ENCODE data around the gene PON2. TPM values are rescaled to one million over a fixed set of nuclear protein-coding genes. Genes with fewer than 3 reads are reported as not detected.

The PON2 gene
- total and polyA plus RNA-seq, 2 donors (not counting 1 experiment from before 2014, with no cell fraction given): 7.5 to 8.3 TPM

GRCh38 chr7:95397381-95397780 is 37.4 kb downstream of the PON2 start:
- H3K4me3 ChIP-seq (ENCODE audit: control extremely low read depth in 1 of 5, extremely low read depth in 1 of 5, insufficient read depth in 1 of 5, low read depth in 2 of 5, low read length in 4 of 5): no peak overlapping the region
- H3K27me3 ChIP-seq (replicated peaks in 1 of 4; ENCODE audit: control extremely low read depth in 1 of 4, control insufficient read depth in 3 of 4, insufficient read depth in 4 of 4, low read length in 3 of 4): peaks cover 0 to 21% (median 12%) of the 10 kb centered on the region in 4 experiments
- H3K79me2 ChIP-seq (ENCODE audit: control insufficient read depth, insufficient read depth, low read length): no peaks in the 10 kb centered on the region
- H3K9me3 ChIP-seq (ENCODE audit: control extremely low read depth in 1 of 3, control insufficient read depth in 2 of 3, insufficient read depth in 1 of 3, low read length in 2 of 3): no peaks in the 10 kb centered on the region
- H3K4me1 ChIP-seq (ENCODE audit: control insufficient read depth in 2 of 2, insufficient read depth in 2 of 2, low read length in 2 of 2): peaks cover 6 to 8% of the 10 kb centered on the region in 2 donors
- H4K20me1 ChIP-seq (ENCODE audit: control insufficient read depth, insufficient read depth, low read length, poor library complexity, severe bottlenecking): no peaks in the 10 kb centered on the region
- Mint-ChIP-seq H3K4me3 (peak overlapping the region; percentile 8), H3K27ac (no peak overlapping the region), H3K4me1 (no peaks in the 10 kb centered on the region), H3K9me3 (ENCODE audit: insufficient read depth) (no peaks in the 10 kb centered on the region), H3K27me3 (peaks cover 39% of the 10 kb centered on the region)
- TF ChIP-seq EZH2 (IDR thresholded peaks at IDR 0.05; ENCODE audit: borderline replicate concordance, insufficient read depth, low read depth, low read length, poor library complexity, severe bottlenecking) (no peak), CTCF (IDR thresholded peaks at IDR 0.05) (no peak)
- intact Hi-C loops (cut with micrococcal nuclease): no loop called here
- no peak overlapping the region for H3K27ac ChIP-seq (ENCODE audit: low read length in 2 of 2)
- ATAC-seq (ENCODE audit: low read depth) (no peak), DNase-seq (no peak)
- WGBS (ENCODE audit: insufficient coverage): 75% methylated on average over 2 of the region's 3 CpGs
- H2AFZ ChIP-seq (ENCODE audit: insufficient read depth, low read depth, low read length, poor library complexity, severe bottlenecking): no peak overlapping the region
- no peak overlapping the region for H3K9ac ChIP-seq (ENCODE audit: low read length)
- CTCF ChIA-PET: interaction anchor here (2.2 kb wide), 1 partner anchor 79 kb away, joined by 17 read pairs; no protein-coding TSS in a partner anchor
- no peak overlapping the region for H3K4me2 ChIP-seq (replicated peaks; ENCODE audit: low read depth, low read length, poor library complexity, severe bottlenecking)
- POLR2A ChIA-PET: no interaction called here
- H3K36me3 ChIP-seq (replicated peaks in 1 of 2; ENCODE audit: control extremely low read depth in 1 of 2, control insufficient read depth in 1 of 2, extremely low read depth in 1 of 2, insufficient read depth in 2 of 2, low read length in 1 of 2): no peaks in the 10 kb centered on the region

- POLR2A ChIA-PET: no interaction called here
- Histone ChIP-seq H2AFZ (ENCODE audit: insufficient read depth, low read depth, low read length, poor library complexity, severe bottlenecking) (peak within 1 kb of the TSS; percentile 68), H3K9me3 (ENCODE audit: control extremely low read depth in 1 of 3, control insufficient read depth in 2 of 3, insufficient read depth in 1 of 3, low read length in 2 of 3) (no peaks in the 10 kb centered on the region), H3K4me3 (ENCODE audit: control extremely low read depth in 1 of 5, extremely low read depth in 1 of 5, insufficient read depth in 1 of 5, low read depth in 2 of 5, low read length in 4 of 5) (peak within 1 kb of the TSS in 4 of 5 experiments; percentile 21 to 51 (median 46)), H3K27me3 (replicated peaks in 1 of 4; ENCODE audit: control extremely low read depth in 1 of 4, control insufficient read depth in 3 of 4, insufficient read depth in 4 of 4, low read length in 3 of 4) (peaks cover 0 to 21% (median 12%) of the 10 kb centered on the region in 4 experiments), H3K27ac (ENCODE audit: low read length in 2 of 2) (no peak within 1 kb of the TSS), H3K4me1 (ENCODE audit: control insufficient read depth in 2 of 2, insufficient read depth in 2 of 2, low read length in 2 of 2) (peaks cover 6 to 8% of the 10 kb centered on the region in 2 donors), H3K9ac (ENCODE audit: low read length) (peak within 1 kb of the TSS; percentile 41), H3K4me2 (replicated peaks; ENCODE audit: low read depth, low read length, poor library complexity, severe bottlenecking) (peak within 1 kb of the TSS; percentile 67), H3K79me2 (ENCODE audit: control insufficient read depth, insufficient read depth, low read length) (no peaks in the 10 kb centered on the region), H3K36me3 (replicated peaks in 1 of 2; ENCODE audit: control extremely low read depth in 1 of 2, control insufficient read depth in 1 of 2, extremely low read depth in 1 of 2, insufficient read depth in 2 of 2, low read length in 1 of 2) (no peaks in the 10 kb centered on the region), H4K20me1 (ENCODE audit: control insufficient read depth, insufficient read depth, low read length, poor library complexity, severe bottlenecking) (no peaks in the 10 kb centered on the region)
- peak; percentile 54 for ATAC-seq (ENCODE audit: low read depth)
- peak; percentile 44 for DNase-seq
- peak; percentile 29 for TF ChIP-seq CTCF (IDR thresholded peaks at IDR 0.05)
- no peak for TF ChIP-seq EZH2 (IDR thresholded peaks at IDR 0.05; ENCODE audit: borderline replicate concordance, insufficient read depth, low read depth, low read length, poor library complexity, severe bottlenecking)
- no peaks in the 10 kb centered on the region for H3K4me1 Mint-ChIP-seq
- H3K27me3 Mint-ChIP-seq: peaks cover 42% of the 10 kb centered on the region
- CTCF ChIA-PET: interaction anchor here (1.0 to 2.2 kb wide), 2 partner anchors 80 to 83 kb away, joined by 3 to 17 read pairs; no protein-coding TSS in a partner anchor
- no peak within 1 kb of the TSS for H3K27ac Mint-ChIP-seq
- intact Hi-C loops (cut with micrococcal nuclease): no loop called here
- WGBS (ENCODE audit: insufficient coverage): 11% methylated on average over 56 of the region's 68 CpGs
- H3K4me3 Mint-ChIP-seq: peak within 1 kb of the TSS; percentile 75
- H3K9me3 Mint-ChIP-seq (ENCODE audit: insufficient read depth): no peaks in the 10 kb centered on the region
Observed at GRCh38 chr7:95396136-95397032, 38.4 kb downstream of the PON2 start, which contains the start of gene PON3. PON3 (minus strand) TSS chr7:95396375; CDS start chr7:95396350, 25 bp downstream.
